Activated CD4-positive, alpha-beta T cell treated with anti-CD3 and anti-CD28 coated beads for 36 hours (primary cell): ENCODE measurements around the gene ZMYND15. TPM values are rescaled to one million over a fixed set of nuclear protein-coding genes. Genes with fewer than 3 reads are reported as not detected.
"Not testable (repeated sequence)": the region's sequence is repeated elsewhere in the genome, so short reads cannot be mapped to it uniquely, and the experiment has no call there.

Experiments
- ATAC-seq: fragments of 200-7000 bp; cut with Tn5 transposase; one replicate; pipeline ENCODE4 v1.10.0; 2021; ENCODE audit warnings: mild to moderate bottlenecking, moderate library complexity
- CTCF ChIA-PET: fragments of 350-600 bp; sonication (Branson Sonifier 250); formaldehyde crosslinking; loops from one replicate; lab custom pipeline; 2021; ENCODE audit warnings: antibody characterized with exemption; lab: Charles Lee
- POLR2A ChIA-PET: fragments of 350-600 bp; sonication (Branson Sonifier 250); formaldehyde crosslinking; loops from one replicate; lab custom pipeline; 2021; ENCODE audit warnings: antibody characterized with exemption, inconsistent platforms; lab: Charles Lee
- DNase-seq: peaks from one replicate; pipeline ENCODE4 v3.0.0-alpha.2; 2020
- H3K27ac Mint-ChIP-seq: one replicate; pipeline ENCODE4 v1.8.0; 2021; ENCODE audit warnings: mixed read lengths
- H3K27me3 Mint-ChIP-seq: one replicate; pipeline ENCODE4 v1.8.0; 2021; ENCODE audit warnings: mixed read lengths
- H3K36me3 Mint-ChIP-seq: one replicate; pipeline ENCODE4 v1.8.0; 2021; ENCODE audit warnings: low read depth, mixed read lengths
- H3K4me1 Mint-ChIP-seq: one replicate; pipeline ENCODE4 v1.8.0; 2021; ENCODE audit warnings: mixed read lengths
- H3K4me3 Mint-ChIP-seq: one replicate; pipeline ENCODE4 v1.8.0; 2021; ENCODE audit warnings: mild to moderate bottlenecking, moderate library complexity, mixed read lengths
- H3K9me3 Mint-ChIP-seq: one replicate; pipeline ENCODE4 v1.8.0; 2021; ENCODE audit warnings: low read depth, mixed read lengths
- intact Hi-C, 2 experiments: fragments of 100-400 bp; cut with DNase I in 1 of 2; cut with micrococcal nuclease in 1 of 2; formaldehyde crosslinking; loops; one replicate each; pipeline versions ENCODE4 v1.14.2 to v1.15.1; 2022 to 2024; cut with DNase I, micrococcal nuclease
- total RNA-seq, 2 experiments: library from RNA; stranded (reverse); gene quantifications; one replicate each; pipeline ENCODE4 v1.2.3, GENCODE V29; 2021

The ZMYND15 gene
- total RNA-seq, 2 experiments from 2014 or later, result 0.09 to 0.11 TPM

DNA sequence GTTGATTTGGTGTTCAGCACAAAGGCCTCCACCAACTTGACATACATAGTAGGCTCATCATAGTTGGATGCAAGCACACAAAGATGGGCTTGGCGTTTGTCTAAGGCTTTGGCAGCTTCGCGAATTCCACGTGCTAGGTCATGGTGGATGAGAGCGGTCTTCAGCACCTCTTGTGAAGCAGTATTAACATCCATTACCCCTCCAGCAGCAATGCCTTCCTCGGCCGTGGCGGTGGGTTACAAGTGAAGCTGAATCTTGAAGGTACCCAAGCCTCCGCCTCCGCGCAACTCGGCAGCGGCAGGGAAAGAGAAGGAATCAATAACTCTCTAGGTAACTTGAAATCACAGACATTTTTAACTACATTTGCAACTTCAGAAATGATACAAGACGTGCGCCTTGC is 34.6 kb upstream of the ZMYND15 start:
- H3K36me3 Mint-ChIP-seq, result peaks cover 13% of the 10 kb centered on the region
- ATAC-seq, result no peak
- H3K27me3 Mint-ChIP-seq, result no peaks in the 10 kb centered on the region
- H3K9me3 Mint-ChIP-seq, result no peaks in the 10 kb centered on the region
- H3K4me1 Mint-ChIP-seq, result peaks cover 56% of the 10 kb centered on the region
- no peak for DNase-seq
- POLR2A ChIA-PET, result interaction anchor here (0.7 kb wide), 1 partner anchor 175 kb away, joined by 3 read pairs; no protein-coding TSS in a partner anchor
- CTCF ChIA-PET, result interaction anchor here (0.6 to 0.9 kb wide), 2 partner anchors 170 to 185 kb away, joined by 3 read pairs; no protein-coding TSS in a partner anchor
- intact Hi-C loops, result loop anchor here in 1 of 2 experiments (1.0 to 10.0 kb wide), 8 partner anchors 26 to 980 kb away; partner anchors contain the start of genes C17orf107, CYB5D2, HASPIN and MED11
- peak overlapping the region; percentile 97 for H3K27ac Mint-ChIP-seq
- H3K4me3 Mint-ChIP-seq, result peak overlapping the region; percentile 84

DNA sequence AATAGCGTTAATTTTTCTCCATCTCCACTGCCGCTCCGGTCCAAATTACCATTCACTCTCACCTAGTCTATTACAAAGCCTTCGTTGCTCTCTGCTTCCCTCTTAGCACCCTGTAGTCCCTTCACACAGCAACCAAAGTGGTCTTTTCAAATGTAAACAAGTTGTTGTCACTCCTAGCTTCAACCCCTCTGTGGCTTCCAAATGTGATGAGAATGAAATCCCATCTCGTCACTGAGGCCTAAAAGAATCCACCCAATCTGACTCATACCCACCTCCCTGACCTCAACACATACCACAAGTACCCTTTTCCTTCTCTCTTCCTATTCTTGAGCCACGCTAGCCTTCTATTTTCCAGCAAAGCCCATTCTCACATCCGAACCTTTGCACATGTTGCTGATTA is 33.5 kb upstream of the ZMYND15 start:
- Mint-ChIP-seq H3K27me3 (no peaks in the 10 kb centered on the region), H3K4me1 (peaks cover 54% of the 10 kb centered on the region), H3K4me3 (peak overlapping the region; percentile 15), H3K9me3 (no peaks in the 10 kb centered on the region), H3K27ac (peak overlapping the region; percentile 61), H3K36me3 (peaks cover 14% of the 10 kb centered on the region)
- ATAC-seq (no peak), DNase-seq (no peak)
- CTCF ChIA-PET, result no interaction called here
- intact Hi-C loops, result loop anchor here in 1 of 2 experiments (10.0 kb wide), 1 partner anchor 981 kb away; the partner anchor contains the start of gene HASPIN
- POLR2A ChIA-PET, result interaction anchor here (0.6 kb wide), 1 partner anchor 50 kb away, joined by 3 read pairs; no protein-coding TSS in a partner anchor

DNA sequence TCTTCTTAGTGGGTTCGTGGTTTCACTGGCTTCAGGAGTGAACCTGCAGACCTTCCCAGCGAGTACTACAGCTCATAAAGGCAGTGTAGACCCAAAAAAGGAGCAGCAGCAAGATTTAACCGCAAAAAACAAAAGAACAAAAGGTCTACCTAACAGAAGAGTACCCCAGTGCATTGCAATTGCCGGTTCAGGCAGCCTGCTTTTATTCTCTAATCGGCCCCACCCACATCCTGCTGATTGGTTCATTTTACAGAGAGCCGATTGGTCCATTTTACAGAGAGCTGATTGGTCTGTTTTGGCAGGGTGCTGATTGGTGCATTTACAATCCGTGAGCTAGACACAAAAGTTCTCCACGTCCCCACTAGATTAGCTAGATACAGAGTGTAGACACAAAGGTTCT is 31.2 kb upstream of the ZMYND15 start:
- no peaks in the 10 kb centered on the region for H3K9me3 Mint-ChIP-seq
- no peak overlapping the region for H3K4me3 Mint-ChIP-seq
- intact Hi-C loops, result loop anchor here in 1 of 2 experiments (10.0 kb wide), 1 partner anchor 984 kb away; the partner anchor contains the start of gene HASPIN
- ChIA-PET CTCF (interaction anchor here (0.8 to 1.2 kb wide), 3 partner anchors 20 to 174 kb away, joined by 4 to 5 read pairs (median 4); no protein-coding TSS in a partner anchor), POLR2A (interaction anchor here (0.6 to 0.8 kb wide), 4 partner anchors 28 to 711 kb away, joined by 3 read pairs; partner anchors contain the start of genes NUP88, PSMB6 and SPAG7)
- ATAC-seq, result no peak
- H3K27ac Mint-ChIP-seq, result peak overlapping the region; percentile 33
- peak; percentile 75 for DNase-seq
- H3K27me3 Mint-ChIP-seq, result no peaks in the 10 kb centered on the region
- peaks cover 18% of the 10 kb centered on the region for H3K36me3 Mint-ChIP-seq
- peaks cover 46% of the 10 kb centered on the region for H3K4me1 Mint-ChIP-seq

DNA sequence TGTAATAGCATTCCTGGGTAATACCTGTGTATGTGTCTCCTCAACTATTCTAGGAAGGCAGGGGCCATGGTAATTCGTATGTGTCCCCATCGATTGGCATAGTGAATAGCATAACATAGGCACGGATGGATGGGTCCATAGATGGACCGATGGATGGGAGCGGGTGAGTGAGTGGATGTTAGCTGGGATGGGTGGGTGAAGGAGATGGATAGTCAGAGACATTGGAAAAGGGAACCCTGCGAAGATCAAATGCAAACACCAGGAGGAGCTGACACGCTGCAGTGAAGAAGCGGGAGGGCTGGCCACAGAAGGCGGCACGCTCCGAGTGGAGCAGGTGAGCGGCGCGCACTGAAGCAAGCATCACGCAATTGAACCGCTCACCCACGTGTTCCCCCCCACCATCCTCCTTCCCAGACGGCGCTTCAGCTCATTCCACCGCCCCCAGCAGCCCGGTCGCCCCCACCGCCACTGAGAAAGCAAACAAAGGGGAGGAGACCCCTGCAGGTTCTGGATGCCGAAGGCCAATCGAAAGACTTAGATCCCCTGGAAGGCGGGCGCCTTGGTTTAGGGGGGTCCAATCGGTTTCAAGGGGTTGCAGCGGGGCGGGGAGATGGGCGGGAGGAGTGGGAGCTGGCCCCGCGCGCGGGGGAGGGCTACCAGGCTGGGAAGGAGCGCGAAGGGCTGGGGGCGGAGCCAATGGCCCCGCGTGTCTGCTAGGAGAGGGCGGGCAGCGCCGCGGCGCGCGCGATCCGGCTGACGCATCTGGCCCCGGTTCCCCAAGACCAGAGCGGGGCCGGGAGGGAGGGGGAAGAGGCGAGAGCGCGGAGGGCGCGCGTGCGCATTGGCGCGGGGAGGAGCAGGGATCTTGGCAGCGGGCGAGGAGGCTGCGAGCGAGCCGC is 29.6 kb upstream of the ZMYND15 start, which contains the start of gene ARRB2:
TSS of gene ARRB2 (plus strand) at position 839 of the 899 bp plus-strand sequence. CDS start 90 bp downstream, outside the sequence.
- peak; percentile 99 for DNase-seq

DNA sequence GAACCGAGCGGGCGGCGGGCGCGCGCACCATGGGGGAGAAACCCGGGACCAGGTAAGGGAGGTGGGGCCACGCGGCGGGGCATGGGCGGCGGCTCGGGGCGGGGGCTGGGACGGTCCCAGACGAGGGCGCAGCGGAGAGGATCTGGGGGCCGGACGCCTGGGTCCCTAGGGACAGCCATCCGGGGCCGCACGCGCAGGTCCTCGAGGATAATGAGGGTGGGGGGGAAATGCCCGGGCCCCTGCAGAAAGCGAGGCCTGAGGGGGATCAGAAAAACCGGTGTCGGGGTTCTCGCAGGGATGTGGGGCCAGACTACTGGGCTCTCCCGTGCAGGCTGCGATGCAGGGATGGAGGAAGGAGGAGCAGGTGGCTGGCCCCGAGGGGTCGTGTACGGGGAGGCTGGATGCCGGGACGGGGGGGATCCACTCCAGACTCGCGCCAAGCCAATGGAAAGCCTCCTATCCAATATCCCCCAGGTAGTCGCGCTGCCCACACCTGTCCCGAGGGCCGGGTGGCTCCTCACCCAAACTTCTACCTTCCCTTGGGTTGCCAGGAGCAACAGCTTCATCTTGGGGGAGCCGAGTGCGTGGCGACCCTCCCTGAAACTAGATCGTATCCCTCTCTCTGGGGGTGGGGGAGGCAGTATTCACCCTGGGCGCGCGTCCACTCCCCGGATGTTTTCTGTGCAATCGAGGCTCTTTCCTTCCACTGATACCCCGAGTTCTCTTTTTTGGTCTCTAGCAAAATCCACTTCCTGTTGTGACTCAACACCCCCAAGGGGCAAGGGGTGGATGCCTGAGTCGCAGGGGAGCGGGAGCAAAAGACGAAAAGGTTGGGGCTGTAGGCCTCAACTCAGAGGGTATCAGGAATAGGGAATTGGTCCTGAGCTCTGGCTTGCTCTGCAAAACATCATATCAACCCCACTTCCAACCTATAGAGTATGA is 28.7 kb upstream of the ZMYND15 start:
- ATAC-seq, result peak; percentile 5
- Mint-ChIP-seq H3K27me3 (no peaks in the 10 kb centered on the region), H3K4me3 (peak overlapping the region; percentile 82), H3K36me3 (peaks cover 19% of the 10 kb centered on the region), H3K27ac (peak overlapping the region; percentile 90), H3K9me3 (no peaks in the 10 kb centered on the region), H3K4me1 (peaks cover 54% of the 10 kb centered on the region)
- DNase-seq, result peak; percentile 71
- intact Hi-C loops, result loop anchor here (1.0 to 5.0 kb wide), 15 partner anchors 20 to 749 kb away; partner anchors contain the start of genes MED11 (in 2 of the 2), MINK1 (in 2 of the 2), PFN1 (in 2 of the 2) and ATP2A3 (in 1 of the 2)
- POLR2A ChIA-PET, result interaction anchor here (0.6 to 1.4 kb wide), 7 partner anchors 10 to 703 kb away, joined by 3 to 7 read pairs (median 3); partner anchors contain the start of genes RNF167 and SLC25A11
- CTCF ChIA-PET, result interaction anchor here (0.7 to 1.2 kb wide), 5 partner anchors 15 to 189 kb away, joined by 3 to 5 read pairs (median 3); partner anchors contain the start of gene C17orf107

More for the DNA sequence above, 29.6 kb upstream of the ZMYND15 start, which contains the start of gene ARRB2:
- POLR2A ChIA-PET, result interaction anchor here (0.6 to 1.4 kb wide), 7 partner anchors 9 to 704 kb away, joined by 3 to 7 read pairs (median 3); partner anchors contain the start of genes PSMB6, RNF167 and SLC25A11
- no peaks in the 10 kb centered on the region for H3K27me3 Mint-ChIP-seq
- H3K27ac Mint-ChIP-seq, result peak within 1 kb of the TSS; percentile 90
- peaks cover 52% of the 10 kb centered on the region for H3K4me1 Mint-ChIP-seq
- no peaks in the 10 kb centered on the region for H3K9me3 Mint-ChIP-seq
- peak within 1 kb of the TSS; percentile 82 for H3K4me3 Mint-ChIP-seq
- peaks cover 18% of the 10 kb centered on the region for H3K36me3 Mint-ChIP-seq
- CTCF ChIA-PET, result interaction anchor here (0.6 to 1.2 kb wide), 6 partner anchors 80 to 199 kb away, joined by 3 to 5 read pairs (median 3); partner anchors contain the start of gene C17orf107
- ATAC-seq, result peak; percentile 83
- intact Hi-C loops, result loop anchor here (1.0 to 10.0 kb wide), 16 partner anchors 21 to 985 kb away; partner anchors contain the start of genes MED11 (in 2 of the 2), MINK1 (in 2 of the 2), PFN1 (in 2 of the 2) and ATP2A3 (in 1 of the 2)

DNA sequence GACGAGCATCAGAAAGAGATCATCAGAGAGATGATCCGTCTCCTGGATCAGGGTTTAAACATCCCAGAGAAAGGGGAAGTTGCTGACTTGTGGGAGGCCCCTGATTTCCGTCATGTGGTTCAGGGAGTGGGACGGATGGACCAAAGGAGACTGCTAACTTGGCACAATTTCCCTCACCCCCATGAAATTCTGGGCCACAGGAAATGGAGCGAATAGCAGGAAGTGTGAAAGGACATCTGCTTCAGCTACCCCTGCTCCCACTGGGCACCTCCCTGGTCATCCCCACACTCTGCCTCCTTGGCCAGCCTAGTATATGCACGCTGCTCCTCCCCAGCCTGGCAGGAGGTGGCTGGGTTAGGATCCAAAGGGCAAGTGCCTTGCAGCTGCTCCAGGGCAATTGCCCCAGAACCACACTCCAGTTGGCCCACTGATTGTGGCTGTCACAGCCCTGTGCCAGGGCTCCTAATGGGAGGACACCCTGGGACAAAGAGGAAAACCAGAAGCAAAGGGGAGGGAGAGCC is 27.9 kb upstream of the ZMYND15 start:
- H3K36me3 Mint-ChIP-seq, result peaks cover 15% of the 10 kb centered on the region
- H3K27me3 Mint-ChIP-seq, result no peaks in the 10 kb centered on the region
- intact Hi-C loops, result loop anchor here (2.0 to 5.0 kb wide), 2 partner anchors 177 to 749 kb away; partner anchors contain the start of gene ATP2A3 (in 1 of the 2)
- H3K4me3 Mint-ChIP-seq, result peak overlapping the region; percentile 82
- CTCF ChIA-PET, result interaction anchor here (0.6 to 1.1 kb wide), 3 partner anchors 15 to 255 kb away, joined by 3 to 5 read pairs (median 3); no protein-coding TSS in a partner anchor
- H3K9me3 Mint-ChIP-seq, result no peaks in the 10 kb centered on the region
- POLR2A ChIA-PET, result interaction anchor here (0.6 to 0.9 kb wide), 2 partner anchors 187 to 337 kb away, joined by 3 to 5 read pairs; no protein-coding TSS in a partner anchor
- peak overlapping the region; percentile 90 for H3K27ac Mint-ChIP-seq
- ATAC-seq (no peak), DNase-seq (no peak)
- H3K4me1 Mint-ChIP-seq, result peaks cover 46% of the 10 kb centered on the region

DNA sequence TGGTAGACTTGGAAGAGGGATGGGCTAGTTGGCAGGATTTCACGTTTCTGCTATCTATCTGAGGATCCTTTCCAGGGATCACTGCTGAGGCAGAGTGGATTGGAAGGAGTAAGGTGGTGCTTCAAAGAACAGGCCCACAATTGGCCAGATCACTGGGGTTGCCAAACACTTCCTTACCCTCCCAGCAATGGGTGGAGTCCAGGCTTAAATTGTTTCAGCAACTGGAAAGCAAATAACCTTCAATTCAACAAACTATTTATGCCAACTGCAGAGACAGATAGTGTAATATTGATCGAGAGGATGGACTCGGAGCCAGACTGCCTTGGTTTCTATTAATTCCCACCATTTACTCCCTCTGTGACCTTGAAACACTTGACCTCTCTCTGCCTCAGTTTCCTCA is 27.1 kb upstream of the ZMYND15 start:
- intact Hi-C loops, result loop anchor here in 1 of 2 experiments (5.0 kb wide), 1 partner anchor 750 kb away; the partner anchor contains the start of gene ATP2A3
- H3K27me3 Mint-ChIP-seq, result no peaks in the 10 kb centered on the region
- peaks cover 46% of the 10 kb centered on the region for H3K4me1 Mint-ChIP-seq
- CTCF ChIA-PET, result interaction anchor here (0.6 to 1.1 kb wide), 4 partner anchors 14 to 254 kb away, joined by 3 to 5 read pairs (median 3); no protein-coding TSS in a partner anchor
- H3K36me3 Mint-ChIP-seq, result peaks cover 20% of the 10 kb centered on the region
- peak overlapping the region; percentile 90 for H3K27ac Mint-ChIP-seq
- ATAC-seq (no peak), DNase-seq (no peak)
- POLR2A ChIA-PET, result no interaction called here
- H3K4me3 Mint-ChIP-seq, result peak overlapping the region; percentile 82
- no peaks in the 10 kb centered on the region for H3K9me3 Mint-ChIP-seq

DNA sequence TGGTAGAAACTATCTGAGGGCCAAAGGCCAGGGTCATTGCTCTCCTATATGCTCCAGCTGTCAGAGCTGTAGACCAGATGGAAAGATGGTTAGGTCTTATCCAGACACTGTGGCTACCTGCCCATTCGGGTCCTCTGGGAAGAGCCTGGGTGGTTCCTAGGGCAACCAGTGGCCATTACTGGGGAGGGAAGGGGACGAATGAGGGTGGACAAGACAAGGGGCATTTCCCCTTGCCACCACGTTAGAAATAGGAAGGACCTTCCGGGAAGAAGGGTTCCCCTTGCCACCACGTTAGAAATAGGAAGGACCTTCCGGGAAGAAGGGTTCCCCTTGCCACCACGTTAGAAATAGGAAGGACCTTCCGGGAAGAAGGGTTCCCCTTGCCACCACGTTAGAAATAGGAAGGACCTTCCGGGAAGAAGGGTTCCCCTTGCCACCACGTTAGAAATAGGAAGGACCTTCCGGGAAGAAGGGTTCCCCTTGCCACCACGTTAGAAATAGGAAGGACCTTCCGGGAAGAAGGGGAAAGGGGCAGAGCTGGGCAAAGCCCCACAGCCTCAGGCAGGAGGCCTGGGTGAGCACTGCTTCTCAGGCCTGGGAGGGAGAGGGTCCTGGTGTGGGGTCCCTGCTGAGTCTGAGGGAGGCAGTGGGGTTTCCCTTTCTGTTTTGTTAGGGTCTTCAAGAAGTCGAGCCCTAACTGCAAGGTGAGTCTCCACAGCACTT is 25.1 kb upstream of the ZMYND15 start:
- peaks cover 31% of the 10 kb centered on the region for H3K36me3 Mint-ChIP-seq
- not testable (repeated sequence) for ATAC-seq, DNase-seq, H3K27me3 Mint-ChIP-seq, H3K9me3 Mint-ChIP-seq
- peak overlapping the region; percentile 65 for H3K4me3 Mint-ChIP-seq
- POLR2A ChIA-PET, result interaction anchor here (0.6 kb wide), 2 partner anchors 34 to 703 kb away, joined by 3 read pairs; no protein-coding TSS in a partner anchor
- peak overlapping the region; percentile 92 for H3K27ac Mint-ChIP-seq
- peaks cover 40% of the 10 kb centered on the region for H3K4me1 Mint-ChIP-seq
- CTCF ChIA-PET, result interaction anchor here (0.6 to 1.3 kb wide), 3 partner anchors 11 to 515 kb away, joined by 3 read pairs; no protein-coding TSS in a partner anchor
- intact Hi-C loops, result loop anchor here in 1 of 2 experiments (5.0 kb wide), 1 partner anchor 752 kb away; the partner anchor contains the start of gene ATP2A3
